MV-4-11 (cell line): ENCODE data around the gene ZSWIM6.

ENCODE experiments used
- DNase-seq: peaks from one replicate; lab custom pipeline; 2025; lab: John Stamatoyannopoulos, UW

Gene ZSWIM6

GRCh38 chr5:61538722-61539501 is 206.9 kb downstream of the ZSWIM6 start:
- no peak for DNase-seq

DNA sequence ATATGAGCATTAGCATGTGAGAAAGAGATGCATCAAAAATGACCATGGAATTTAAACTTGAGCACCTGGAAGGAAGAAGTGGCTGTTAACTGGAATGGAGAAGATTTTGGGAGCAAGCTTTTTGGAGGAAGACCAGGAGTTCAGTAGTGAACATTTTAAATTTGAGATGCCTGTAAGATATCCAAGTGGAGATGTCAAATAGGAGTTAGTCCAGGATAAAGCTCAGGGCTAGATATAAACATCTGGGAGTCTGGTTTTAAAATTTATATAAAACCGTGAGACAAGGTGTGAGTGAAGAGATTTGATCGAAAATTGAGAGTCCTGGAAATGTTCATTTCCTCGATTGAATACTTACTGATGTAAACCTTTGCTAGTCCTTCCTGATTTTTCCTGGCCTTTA is 217.5 kb downstream of the ZSWIM6 start:
- no peak for DNase-seq

DNA sequence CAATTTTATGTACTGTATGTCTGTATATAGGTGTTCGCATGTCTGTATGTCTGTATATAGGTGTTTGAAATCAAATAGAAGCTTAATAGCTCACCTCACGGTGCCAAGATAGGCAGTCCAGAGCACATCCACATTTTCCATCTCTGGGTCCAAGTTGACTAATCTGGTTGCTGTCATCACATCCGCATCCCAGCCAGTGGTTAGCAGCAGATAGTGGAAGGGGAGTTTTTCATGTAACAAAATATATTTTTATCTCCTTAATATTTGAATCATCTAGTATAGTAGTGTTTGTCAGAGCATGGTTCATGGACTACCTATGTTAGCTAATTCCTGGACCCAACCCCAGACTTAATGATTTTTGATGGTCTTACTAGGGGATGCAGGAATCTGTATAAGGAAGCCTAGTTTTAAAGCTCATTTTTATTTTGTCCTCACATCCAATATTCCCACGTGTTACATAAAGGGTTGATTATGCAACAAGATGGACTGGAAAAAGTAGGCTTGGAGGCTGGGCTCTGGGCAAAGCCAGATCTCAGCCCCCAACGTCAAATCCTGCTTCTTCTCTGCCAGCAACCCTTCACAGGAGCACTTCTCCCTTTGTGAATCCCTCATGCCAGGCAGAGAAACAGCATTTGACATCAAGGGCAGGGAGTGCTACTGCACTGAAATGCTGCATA is 219.7 kb downstream of the ZSWIM6 start:
- no peak for DNase-seq

DNA sequence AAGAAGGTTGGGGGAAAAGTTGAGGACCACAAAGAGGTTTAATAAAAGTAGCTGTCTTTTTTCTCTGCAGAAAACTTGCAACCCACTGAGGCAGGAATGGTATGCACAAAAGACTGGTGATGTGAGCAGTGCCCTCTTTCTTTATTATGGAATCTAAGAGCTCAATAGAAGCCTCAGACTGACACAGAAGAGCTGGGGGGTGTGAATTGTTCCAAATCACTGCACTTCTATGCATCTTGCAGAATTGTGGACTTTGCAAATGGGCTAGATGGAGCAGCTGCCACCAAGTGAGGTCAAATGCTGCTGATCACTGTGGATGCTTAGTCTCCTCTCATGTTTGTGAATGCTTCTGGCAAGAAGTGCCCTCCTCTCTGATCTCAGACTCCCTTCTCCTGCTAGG is 227.1 kb downstream of the ZSWIM6 start:
- DNase-seq: no peak

GRCh38 chr5:61559722-61560121 is 227.7 kb downstream of the ZSWIM6 start:
- no peak for DNase-seq

- no peak for DNase-seq
Measured at GRCh38 chr5:61563401-61563800, 231.3 kb downstream of the ZSWIM6 start.

DNA sequence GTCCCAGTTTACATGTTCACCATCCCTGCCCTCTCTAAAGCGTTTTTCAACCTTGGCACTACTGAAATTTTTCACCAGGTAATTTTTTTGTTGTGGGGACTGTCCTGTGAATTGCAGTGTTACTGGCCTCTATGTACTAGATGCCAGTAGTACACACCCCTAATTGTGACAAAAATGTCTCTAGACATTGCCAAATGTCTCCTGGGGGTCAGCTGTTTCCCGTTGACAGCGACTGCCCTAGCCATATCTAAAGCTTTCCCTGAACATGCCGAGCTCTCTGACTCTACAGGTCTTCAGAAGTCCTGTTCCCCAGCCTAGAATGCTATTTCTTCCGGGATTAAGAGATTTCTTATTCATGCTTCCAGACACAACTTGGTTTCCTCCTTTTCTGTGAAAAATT is 235.3 kb downstream of the ZSWIM6 start:
- DNase-seq: no peak

DNA sequence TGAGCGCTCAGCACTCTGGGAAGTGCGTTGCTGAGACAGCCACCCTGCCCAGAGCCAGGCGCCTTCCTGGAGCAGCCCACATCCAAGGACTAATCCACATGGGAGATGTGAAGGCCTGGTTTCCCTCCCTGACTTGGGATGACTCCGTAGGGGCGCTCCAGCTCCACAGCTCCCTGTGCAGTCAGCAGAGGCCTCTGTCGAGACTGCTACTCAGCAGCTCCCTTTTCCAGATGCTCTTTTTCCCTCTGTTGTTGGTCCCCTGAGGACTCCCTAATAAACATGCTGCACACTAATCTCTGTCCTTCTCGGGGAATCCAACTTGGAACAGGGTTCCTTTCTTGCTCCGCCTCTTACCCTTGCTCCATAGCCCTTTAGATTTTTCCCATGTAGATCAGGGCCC is 237.3 kb downstream of the ZSWIM6 start:
- no peak for DNase-seq

DNA sequence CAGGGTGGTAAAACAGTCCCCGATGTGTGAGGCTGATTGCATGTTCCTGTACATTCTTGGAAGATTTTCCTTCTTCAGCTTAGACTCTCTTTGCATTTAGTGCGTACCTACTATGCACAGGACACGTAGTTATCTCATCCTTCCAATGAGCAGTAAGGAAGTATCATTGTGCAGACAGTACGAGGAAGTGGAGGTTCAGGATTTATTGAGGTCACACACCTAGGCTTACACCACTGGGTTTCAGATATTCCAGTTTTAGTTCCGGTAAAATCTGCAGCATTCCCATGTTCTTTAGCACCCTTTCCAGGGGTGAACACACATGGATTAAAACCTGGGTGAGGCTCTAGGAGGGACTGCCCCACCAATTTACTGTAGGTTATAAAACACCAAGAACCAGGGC is 238.7 kb downstream of the ZSWIM6 start:
- DNase-seq: no peak

DNA sequence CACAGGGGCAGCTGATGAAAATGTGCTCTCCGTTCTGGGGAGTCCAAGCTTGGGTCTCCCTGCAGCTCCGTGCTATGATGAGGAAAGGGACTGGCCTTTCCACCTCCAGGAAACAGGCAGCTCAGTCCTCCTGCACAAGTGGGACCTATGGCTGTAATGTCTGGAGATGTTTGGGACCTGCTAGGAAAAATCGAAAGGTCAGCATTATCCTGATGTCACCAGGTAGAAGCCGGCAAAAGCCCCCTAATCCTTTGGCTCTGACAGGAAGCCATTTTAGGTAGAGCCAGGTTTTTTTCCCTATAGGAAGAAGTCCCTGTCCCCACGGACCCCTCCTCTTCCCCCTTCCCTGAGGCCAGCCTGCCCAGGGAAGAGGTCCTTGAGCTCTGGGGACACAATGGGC is 240.9 kb downstream of the ZSWIM6 start:
- no peak for DNase-seq

- no peak for DNase-seq
Measured at GRCh38 chr5:61575103-61575502, 243.0 kb downstream of the ZSWIM6 start.

DNA sequence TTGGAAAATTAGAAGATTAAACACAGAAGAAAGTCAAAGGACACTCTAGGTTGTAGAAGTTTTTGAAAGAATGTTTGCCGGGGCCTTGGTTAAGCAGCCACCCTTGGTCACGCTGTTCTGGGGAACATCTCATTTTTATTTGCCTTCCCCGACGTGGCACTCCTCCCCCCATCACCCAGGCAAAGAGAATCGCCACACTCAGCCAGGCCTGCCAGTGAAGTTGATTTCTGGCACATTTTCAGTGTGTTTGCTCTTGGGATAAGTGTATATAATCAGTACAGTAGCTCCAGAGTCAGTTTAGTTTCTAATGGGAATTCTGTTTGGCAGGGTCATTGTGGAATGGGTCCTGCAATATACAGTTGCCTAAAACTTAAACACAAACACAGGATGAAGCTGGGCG is 243.5 kb downstream of the ZSWIM6 start:
- no peak for DNase-seq

GRCh38 chr5:61576556-61576955 is 244.5 kb downstream of the ZSWIM6 start:
- no peak for DNase-seq

GRCh38 chr5:61578858-61579503 is 246.9 kb downstream of the ZSWIM6 start:
- DNase-seq: no peak

GRCh38 chr5:61582205-61582820 is 250.3 kb downstream of the ZSWIM6 start:
- no peak for DNase-seq

DNA sequence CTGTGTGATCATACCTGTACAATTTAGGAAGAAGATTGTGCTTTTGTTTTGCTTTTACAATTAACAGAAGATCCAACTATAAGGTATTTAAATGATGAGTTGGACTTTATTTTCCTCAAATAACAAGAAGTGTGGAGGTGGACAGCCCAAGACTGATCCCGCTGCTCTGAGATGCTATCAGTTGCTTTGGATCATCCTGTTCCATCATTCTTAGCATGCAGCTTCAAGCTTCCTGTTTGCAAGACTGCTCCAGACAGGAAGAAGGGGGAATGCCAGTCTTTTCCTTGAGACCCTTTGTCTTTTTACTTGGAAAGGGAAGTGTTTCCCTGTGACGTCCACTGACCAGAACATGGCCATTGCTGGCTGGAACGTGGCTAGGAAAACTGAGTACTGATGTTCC is 250.8 kb downstream of the ZSWIM6 start:
- no peak for DNase-seq

DNA sequence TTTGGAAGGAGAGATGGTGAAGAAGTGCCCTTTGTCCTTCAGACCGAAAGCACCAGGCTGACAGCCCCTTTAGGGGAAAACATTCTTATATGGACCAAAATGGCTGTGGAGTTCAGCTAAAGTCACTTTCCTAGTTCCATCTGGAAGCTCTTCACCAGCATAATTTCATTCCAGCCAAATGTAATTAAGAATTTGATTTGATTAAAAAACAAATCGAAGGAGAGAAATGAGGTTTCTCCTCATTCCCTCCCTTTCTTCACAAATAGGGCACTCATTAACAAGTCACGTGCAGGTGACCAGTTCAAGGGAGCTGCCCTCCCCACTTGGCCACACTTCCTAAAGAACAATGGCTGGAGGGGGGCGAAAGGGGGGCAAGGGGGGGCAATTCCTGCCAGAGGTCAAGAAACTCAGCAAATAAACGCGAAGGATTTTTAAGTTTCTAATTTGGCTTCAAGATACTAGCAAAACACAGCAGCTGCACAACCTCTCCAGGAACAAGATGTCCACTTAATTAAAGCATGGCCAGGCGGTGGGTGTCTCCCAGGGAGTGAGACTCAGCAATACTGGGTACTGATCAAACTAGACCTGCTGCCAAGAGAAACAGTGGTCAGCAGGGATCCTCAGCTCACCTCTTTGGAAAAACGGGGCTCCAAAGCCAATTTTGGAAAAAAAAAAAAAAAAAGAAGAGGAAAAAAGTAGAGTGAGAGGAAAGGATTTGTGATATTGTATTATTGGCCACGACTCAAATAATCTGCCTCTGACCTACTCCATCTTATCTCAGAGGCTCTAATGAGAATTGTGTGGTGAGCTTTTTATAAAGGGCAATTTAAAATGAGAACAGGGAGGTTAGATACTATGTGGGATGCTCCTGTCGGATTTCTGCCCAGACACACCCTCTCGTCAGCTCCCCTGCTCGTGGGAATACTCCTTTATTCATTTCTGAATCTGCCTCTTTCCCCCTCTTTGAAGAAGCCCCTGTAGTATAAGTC is 254.3 kb downstream of the ZSWIM6 start:
- DNase-seq: no peak

GRCh38 chr5:61587125-61587524 is 255.1 kb downstream of the ZSWIM6 start:
- DNase-seq: no peak

- no peak for DNase-seq
Measured at GRCh38 chr5:61588216-61588615, 256.2 kb downstream of the ZSWIM6 start.

GRCh38 chr5:61589946-61590345 is 257.9 kb downstream of the ZSWIM6 start:
- no peak for DNase-seq

GRCh38 chr5:61590473-61590872 is 258.4 kb downstream of the ZSWIM6 start:
- DNase-seq: no peak

DNA sequence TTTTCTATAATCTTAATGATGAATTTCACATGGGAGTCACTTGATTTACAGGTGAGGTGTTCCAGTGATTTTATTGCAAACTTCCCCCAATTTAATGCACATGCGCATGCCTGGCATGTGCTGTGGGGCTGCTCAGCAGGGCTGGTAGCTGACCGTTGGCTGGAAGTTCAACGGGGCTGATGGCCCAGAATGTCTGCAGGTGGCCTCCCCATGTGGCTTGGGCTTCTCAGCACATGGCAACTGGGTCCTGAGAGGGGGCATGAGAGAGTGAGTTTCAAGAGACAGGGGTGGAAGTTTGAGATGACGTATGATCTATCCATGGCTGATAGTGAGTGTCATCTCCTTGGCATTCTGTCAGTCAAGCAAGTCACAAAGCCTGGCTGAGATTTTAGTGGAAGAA is 259.8 kb downstream of the ZSWIM6 start:
- DNase-seq: no peak
